MM.1S (cell line): ENCODE results near the gene TMOD1.

Source experiments
- EZH2phosphoT487 ChIP-seq: fragments of 300-600 bp; sonication (generic); IDR thresholded peaks from 2 replicates; pipeline ENCODE4 v1.6.1; 2018; ENCODE audit warnings: antibody characterized with exemption, low read length
- TF ChIP-seq, protein P1 (sequence below): fragments of 300-600 bp; sonication (generic); IDR thresholded peaks from 2 replicates; pipeline ENCODE4 v1.5.1; 2016; ENCODE audit warnings: antibody characterized with exemption, low read length, mixed read lengths

DNA sequence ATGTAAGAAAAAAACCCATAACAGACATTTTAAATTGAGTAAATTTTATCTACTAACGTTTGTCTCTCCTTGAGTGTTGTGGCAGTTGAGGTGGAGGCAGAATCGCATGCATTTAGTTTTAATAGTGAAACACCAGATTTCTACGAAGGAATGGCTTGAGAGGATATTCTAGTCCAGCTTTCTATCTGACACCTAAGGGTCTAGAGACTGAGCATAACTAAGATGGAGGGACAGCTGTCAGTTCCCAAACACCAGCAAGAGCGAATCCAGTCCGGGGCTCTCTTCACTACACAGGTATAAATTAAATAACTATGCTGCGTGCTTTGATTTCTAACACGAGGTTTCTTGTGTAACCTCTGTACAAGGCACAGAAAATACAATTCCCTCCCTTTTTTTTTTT lies 133.6 kb downstream of the TMOD1 start:
- TF ChIP-seq, protein P1, sequence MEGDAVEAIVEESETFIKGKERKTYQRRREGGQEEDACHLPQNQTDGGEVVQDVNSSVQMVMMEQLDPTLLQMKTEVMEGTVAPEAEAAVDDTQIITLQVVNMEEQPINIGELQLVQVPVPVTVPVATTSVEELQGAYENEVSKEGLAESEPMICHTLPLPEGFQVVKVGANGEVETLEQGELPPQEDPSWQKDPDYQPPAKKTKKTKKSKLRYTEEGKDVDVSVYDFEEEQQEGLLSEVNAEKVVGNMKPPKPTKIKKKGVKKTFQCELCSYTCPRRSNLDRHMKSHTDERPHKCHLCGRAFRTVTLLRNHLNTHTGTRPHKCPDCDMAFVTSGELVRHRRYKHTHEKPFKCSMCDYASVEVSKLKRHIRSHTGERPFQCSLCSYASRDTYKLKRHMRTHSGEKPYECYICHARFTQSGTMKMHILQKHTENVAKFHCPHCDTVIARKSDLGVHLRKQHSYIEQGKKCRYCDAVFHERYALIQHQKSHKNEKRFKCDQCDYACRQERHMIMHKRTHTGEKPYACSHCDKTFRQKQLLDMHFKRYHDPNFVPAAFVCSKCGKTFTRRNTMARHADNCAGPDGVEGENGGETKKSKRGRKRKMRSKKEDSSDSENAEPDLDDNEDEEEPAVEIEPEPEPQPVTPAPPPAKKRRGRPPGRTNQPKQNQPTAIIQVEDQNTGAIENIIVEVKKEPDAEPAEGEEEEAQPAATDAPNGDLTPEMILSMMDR = no peak
- no peak for TF ChIP-seq EZH2phosphoT487
